Osteocyte (in vitro differentiated cells): ENCODE data around the gene PPOX. TPM values are rescaled to one million over a fixed set of nuclear protein-coding genes. Genes with fewer than 3 reads are reported as not detected.

Experiments used
- DNase-seq: peaks from one replicate; pipeline ENCODE4 v3.0.0; 2021; ENCODE audit warnings: mixed read lengths; ENCODE audit not compliant: unreplicated experiment; ENCODE audit errors: extremely low spot score
- H3K27ac Mint-ChIP-seq: one replicate; pipeline ENCODE4 v1.8.0; 2021; ENCODE audit warnings: mild to moderate bottlenecking, mixed read lengths; ENCODE audit not compliant: unreplicated experiment
- H3K27me3 Mint-ChIP-seq: one replicate; pipeline ENCODE4 v1.8.0; 2021; ENCODE audit warnings: mixed read lengths; ENCODE audit not compliant: unreplicated experiment
- H3K36me3 Mint-ChIP-seq: one replicate; pipeline ENCODE4 v1.8.0; 2021; ENCODE audit warnings: mixed read lengths; ENCODE audit not compliant: unreplicated experiment
- H3K4me1 Mint-ChIP-seq: one replicate; pipeline ENCODE4 v1.8.0; 2021; ENCODE audit warnings: mixed read lengths; ENCODE audit not compliant: unreplicated experiment
- H3K4me3 Mint-ChIP-seq: one replicate; pipeline ENCODE4 v1.8.0; 2021; ENCODE audit warnings: mild to moderate bottlenecking, moderate library complexity, mixed read lengths; ENCODE audit not compliant: unreplicated experiment
- H3K9me3 Mint-ChIP-seq: one replicate; pipeline ENCODE4 v1.8.0; 2021; ENCODE audit warnings: mixed read lengths; ENCODE audit not compliant: unreplicated experiment
- total RNA-seq: library from RNA; stranded (reverse); gene quantifications from 2 replicates; pipeline ENCODE4 v1.2.1, GENCODE V29; 2021
- TF ChIP-seq, protein P1 (sequence below): fragments of 200-600 bp; sonication (generic); IDR thresholded peaks from 2 replicates; pipeline ENCODE4 v1.5.0; 2021; ENCODE audit warnings: antibody characterized with exemption, mild to moderate bottlenecking, moderate library complexity

Gene PPOX
- total RNA-seq, 1 donor from 2014 or later: 37.9 TPM

DNA sequence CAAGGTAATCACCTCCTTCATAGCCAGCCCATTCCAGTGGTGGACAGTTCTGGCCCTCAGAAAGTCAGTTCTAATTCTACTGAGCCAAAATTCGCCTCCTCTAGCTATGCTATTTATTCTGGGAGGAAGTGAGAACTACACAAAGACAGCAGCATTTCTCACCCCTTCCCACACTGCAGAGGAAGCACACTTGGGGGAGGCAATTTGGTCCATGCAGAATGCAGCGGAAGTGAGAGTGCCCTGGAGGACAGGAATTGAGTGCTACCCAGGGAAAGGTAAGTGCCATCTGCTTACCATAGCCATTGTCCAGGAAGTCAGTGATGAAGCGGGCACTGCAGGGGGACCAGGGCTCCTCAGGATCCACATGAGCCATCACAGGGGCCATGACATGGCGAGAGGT lies 28.9 kb downstream of the PPOX start:
- Mint-ChIP-seq H3K4me1 (peaks cover 44% of the 10 kb centered on the region), H3K4me3 (no peak overlapping the region), H3K36me3 (peaks cover 2% of the 10 kb centered on the region), H3K27me3 (no peaks in the 10 kb centered on the region), H3K27ac (no peak overlapping the region), H3K9me3 (no peaks in the 10 kb centered on the region)
- TF ChIP-seq, protein P1, sequence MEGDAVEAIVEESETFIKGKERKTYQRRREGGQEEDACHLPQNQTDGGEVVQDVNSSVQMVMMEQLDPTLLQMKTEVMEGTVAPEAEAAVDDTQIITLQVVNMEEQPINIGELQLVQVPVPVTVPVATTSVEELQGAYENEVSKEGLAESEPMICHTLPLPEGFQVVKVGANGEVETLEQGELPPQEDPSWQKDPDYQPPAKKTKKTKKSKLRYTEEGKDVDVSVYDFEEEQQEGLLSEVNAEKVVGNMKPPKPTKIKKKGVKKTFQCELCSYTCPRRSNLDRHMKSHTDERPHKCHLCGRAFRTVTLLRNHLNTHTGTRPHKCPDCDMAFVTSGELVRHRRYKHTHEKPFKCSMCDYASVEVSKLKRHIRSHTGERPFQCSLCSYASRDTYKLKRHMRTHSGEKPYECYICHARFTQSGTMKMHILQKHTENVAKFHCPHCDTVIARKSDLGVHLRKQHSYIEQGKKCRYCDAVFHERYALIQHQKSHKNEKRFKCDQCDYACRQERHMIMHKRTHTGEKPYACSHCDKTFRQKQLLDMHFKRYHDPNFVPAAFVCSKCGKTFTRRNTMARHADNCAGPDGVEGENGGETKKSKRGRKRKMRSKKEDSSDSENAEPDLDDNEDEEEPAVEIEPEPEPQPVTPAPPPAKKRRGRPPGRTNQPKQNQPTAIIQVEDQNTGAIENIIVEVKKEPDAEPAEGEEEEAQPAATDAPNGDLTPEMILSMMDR: no peak
- no peak for DNase-seq

- no peaks in the 10 kb centered on the region for H3K27me3 Mint-ChIP-seq
- H3K9me3 Mint-ChIP-seq: no peaks in the 10 kb centered on the region
- no peak overlapping the region for H3K4me3 Mint-ChIP-seq
- peak overlapping the region; percentile 7 for H3K27ac Mint-ChIP-seq
- TF ChIP-seq, protein P1: no peak
- no peak for DNase-seq
- H3K4me1 Mint-ChIP-seq: peaks cover 47% of the 10 kb centered on the region
- peaks cover 2% of the 10 kb centered on the region for H3K36me3 Mint-ChIP-seq
These were observed 29.9 kb downstream of the PPOX start for GRCh38 chr1:161196111-161196510.

DNA sequence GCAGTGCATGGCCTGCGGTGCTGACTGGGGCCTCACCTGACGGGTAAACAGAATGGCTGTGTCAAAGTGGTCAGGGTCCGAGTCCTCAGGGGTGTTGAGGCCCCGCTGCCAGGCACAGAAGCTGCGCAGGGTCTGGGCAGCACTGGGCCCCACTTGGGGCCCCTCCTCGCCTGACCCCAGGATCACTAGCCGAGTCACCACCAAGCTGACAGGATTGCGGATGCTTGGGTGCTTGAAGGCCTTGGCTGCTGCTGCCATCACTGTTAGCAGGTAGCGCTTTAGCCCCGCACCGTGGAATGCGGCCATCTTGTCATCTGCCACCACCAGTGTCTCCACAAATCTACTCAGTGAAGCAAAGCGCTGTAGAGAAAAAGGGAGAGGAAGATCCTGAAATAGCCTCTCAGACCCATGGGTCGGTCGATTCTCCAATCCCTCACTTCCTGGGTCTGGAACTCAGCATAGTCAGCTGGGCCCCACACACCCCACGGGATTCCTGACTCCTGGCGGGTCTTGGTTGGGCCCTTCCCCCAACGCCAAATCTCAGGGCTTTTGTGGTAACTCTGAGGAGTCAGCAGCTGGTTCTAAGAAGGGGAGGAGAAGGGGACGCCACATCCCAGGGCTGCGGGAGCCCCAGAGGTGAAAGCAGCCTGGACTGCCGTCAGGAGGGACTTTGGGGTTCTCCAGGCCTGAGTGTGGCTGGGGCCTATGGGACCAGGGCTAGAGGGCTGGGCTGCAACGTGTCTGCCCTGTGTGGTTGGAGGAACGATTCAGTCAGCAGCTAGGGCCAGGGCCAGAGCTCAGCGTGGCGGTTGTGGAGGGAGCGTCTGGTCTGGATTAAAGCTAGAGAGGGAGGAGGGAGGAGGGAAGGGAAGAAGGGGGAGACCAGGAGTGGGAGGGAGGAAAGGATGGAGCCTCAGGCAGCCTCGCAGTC lies 30.6 kb downstream of the PPOX start:
- no peak for DNase-seq
- H3K9me3 Mint-ChIP-seq: no peaks in the 10 kb centered on the region
- no peaks in the 10 kb centered on the region for H3K27me3 Mint-ChIP-seq
- H3K4me1 Mint-ChIP-seq: peaks cover 54% of the 10 kb centered on the region
- TF ChIP-seq, protein P1: no peak
- H3K36me3 Mint-ChIP-seq: peaks cover 2% of the 10 kb centered on the region
- H3K27ac Mint-ChIP-seq: peak overlapping the region; percentile 86
- peak overlapping the region; percentile 65 for H3K4me3 Mint-ChIP-seq

DNA sequence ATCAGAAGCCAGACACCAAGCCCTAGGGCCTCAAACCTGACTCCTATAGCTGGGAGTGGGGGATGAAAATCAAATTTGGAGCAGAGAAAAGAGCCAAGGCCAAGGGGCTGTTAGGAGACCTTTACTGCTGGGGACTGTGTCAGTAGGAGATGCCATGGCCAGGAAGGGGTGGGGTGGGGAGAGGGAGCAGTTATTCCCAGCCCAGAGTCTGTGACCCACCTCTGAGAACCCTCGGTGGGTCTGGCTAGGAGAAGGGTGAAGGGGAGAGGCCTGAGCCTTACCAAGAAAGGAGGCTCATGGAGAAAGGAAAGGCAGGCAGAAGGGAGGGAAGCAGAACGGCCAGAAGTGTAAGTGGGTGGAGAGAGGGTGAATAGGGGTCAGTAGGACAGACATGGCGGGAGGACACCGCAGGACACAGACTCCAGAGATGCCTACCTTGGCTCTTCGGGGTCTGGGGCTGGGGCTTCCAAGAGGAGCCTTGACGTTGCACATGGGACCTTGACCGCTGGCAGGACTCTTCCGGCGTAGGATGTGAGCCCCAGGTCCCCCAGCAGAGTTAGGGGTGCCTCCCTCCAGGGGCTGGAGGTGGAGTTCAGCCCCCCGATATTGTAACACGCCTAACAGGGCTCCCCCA lies 31.5 kb downstream of the PPOX start:
- TF ChIP-seq, protein P1: no peak
- Mint-ChIP-seq H3K4me1 (peaks cover 58% of the 10 kb centered on the region), H3K36me3 (peaks cover under 1% of the 10 kb centered on the region), H3K4me3 (peak overlapping the region; percentile 65), H3K27me3 (no peaks in the 10 kb centered on the region), H3K9me3 (no peaks in the 10 kb centered on the region), H3K27ac (peak overlapping the region; percentile 86)
- no peak for DNase-seq
